ENCODE data around the gene SORCS1.

DNA sequence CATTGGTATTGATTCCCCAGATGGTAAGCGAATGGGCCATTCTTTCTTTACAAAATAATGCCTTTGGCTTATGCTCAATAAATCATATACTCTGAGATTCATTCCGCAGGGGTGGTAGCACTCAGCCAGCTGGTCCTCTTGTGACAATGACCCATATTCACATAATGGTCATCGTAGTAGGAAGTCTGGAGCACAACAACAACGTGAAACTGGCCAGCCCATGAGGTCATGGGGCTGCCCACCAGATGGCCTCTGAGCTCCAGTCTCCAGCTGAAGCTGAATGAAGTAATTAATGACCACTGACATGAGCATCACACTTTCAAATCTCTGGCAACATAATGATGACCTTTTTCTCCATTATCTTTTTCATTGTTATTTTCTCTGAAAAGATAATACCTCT lies 42.3 kb upstream of the SORCS1 start:
- TF ChIP-seq, protein P1, sequence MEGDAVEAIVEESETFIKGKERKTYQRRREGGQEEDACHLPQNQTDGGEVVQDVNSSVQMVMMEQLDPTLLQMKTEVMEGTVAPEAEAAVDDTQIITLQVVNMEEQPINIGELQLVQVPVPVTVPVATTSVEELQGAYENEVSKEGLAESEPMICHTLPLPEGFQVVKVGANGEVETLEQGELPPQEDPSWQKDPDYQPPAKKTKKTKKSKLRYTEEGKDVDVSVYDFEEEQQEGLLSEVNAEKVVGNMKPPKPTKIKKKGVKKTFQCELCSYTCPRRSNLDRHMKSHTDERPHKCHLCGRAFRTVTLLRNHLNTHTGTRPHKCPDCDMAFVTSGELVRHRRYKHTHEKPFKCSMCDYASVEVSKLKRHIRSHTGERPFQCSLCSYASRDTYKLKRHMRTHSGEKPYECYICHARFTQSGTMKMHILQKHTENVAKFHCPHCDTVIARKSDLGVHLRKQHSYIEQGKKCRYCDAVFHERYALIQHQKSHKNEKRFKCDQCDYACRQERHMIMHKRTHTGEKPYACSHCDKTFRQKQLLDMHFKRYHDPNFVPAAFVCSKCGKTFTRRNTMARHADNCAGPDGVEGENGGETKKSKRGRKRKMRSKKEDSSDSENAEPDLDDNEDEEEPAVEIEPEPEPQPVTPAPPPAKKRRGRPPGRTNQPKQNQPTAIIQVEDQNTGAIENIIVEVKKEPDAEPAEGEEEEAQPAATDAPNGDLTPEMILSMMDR (IDR thresholded peaks at IDR 0.05; ENCODE audit: low read length): no peak
- no peak for TF ChIP-seq EZH2phosphoT487 (IDR thresholded peaks at IDR 0.05; ENCODE audit: low read length)
- TF ChIP-seq EZH2 (optimal IDR thresholded peaks at IDR 0.05; ENCODE audit: low read depth, low read length): no peak
